Measurements from ENCODE around the gene TRRAP.

TRRAP gene

DNA sequence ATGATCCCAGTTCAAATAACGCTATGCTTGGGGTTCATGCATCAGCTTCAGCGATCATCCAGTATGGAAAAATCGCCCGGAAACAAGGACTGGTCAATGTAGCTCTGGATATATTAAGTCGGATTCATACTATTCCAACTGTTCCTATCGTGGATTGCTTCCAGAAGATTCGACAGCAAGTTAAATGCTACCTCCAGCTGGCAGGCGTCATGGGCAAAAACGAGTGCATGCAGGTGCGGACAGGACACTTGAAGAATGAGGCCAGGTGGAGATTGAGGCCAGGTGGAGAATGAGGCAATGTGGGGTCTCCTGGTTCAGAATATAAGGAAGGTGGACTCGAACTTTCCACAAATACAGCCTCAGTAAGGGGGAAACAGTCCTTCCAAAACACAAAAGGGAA, 105.8 kb downstream of the TRRAP start:
- no peak for DNase-seq (ENCODE audit: low spot score)
- in situ Hi-C loops (cut with MboI; ENCODE audit: low sequenced_read_pairs, unreplicated experiment): no loop called here
- TF ChIP-seq, protein P1, sequence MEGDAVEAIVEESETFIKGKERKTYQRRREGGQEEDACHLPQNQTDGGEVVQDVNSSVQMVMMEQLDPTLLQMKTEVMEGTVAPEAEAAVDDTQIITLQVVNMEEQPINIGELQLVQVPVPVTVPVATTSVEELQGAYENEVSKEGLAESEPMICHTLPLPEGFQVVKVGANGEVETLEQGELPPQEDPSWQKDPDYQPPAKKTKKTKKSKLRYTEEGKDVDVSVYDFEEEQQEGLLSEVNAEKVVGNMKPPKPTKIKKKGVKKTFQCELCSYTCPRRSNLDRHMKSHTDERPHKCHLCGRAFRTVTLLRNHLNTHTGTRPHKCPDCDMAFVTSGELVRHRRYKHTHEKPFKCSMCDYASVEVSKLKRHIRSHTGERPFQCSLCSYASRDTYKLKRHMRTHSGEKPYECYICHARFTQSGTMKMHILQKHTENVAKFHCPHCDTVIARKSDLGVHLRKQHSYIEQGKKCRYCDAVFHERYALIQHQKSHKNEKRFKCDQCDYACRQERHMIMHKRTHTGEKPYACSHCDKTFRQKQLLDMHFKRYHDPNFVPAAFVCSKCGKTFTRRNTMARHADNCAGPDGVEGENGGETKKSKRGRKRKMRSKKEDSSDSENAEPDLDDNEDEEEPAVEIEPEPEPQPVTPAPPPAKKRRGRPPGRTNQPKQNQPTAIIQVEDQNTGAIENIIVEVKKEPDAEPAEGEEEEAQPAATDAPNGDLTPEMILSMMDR (IDR thresholded peaks at IDR 0.05; ENCODE audit: borderline replicate concordance, control extremely low read depth, extremely low read depth, insufficient read depth, missing control alignments): no peak

DNA sequence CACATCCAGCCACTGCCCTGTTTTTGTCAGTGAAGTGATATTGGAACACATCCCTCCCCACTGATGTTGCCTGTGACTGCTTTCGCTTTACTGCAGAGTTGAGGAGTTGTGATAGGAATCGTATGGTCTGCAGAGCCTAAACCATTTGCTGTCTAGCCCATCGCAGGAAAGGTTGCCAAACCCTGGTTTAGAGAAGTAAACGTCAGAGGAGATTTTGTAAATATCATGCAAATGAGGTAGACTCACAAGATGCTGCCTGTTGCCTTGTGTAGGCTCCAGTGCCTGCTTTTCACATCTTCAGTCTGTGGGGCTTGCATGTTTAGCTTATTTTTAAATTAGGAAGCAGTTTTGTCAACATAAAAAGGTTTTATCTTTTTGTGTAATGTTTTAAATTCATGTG, 107.1 kb downstream of the TRRAP start:
- TF ChIP-seq, protein P1 (IDR thresholded peaks at IDR 0.05; ENCODE audit: borderline replicate concordance, control extremely low read depth, extremely low read depth, insufficient read depth, missing control alignments): no peak
- in situ Hi-C loops (cut with MboI; ENCODE audit: low sequenced_read_pairs, unreplicated experiment): no loop called here

DNA sequence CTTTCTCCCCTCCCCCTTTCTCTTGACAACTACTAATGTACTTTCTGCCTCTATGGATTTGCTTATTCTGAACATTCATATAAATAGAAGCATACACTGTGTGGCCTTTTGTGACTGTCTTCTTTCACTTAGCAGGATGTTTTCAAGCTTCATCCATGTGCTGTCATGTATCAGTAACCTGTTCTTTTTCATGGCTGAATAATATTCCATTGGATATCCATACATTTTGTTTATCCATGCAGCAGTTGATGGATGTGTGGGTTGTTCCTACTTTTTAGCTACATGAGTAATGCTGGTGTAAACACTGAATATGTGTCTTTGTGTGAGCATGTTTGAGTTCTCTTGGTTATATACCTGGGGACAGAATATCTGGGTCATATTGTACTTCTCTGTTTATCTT, 107.6 kb downstream of the TRRAP start:
- TF ChIP-seq, protein P1 (IDR thresholded peaks at IDR 0.05; ENCODE audit: borderline replicate concordance, control extremely low read depth, extremely low read depth, insufficient read depth, missing control alignments): no peak
- in situ Hi-C loops (cut with MboI; ENCODE audit: low sequenced_read_pairs, unreplicated experiment): no loop called here
- no peak for DNase-seq (ENCODE audit: low spot score)

More for the DNA sequence above, 107.1 kb downstream of the TRRAP start:
- no peak for DNase-seq (ENCODE audit: low spot score)

DNA sequence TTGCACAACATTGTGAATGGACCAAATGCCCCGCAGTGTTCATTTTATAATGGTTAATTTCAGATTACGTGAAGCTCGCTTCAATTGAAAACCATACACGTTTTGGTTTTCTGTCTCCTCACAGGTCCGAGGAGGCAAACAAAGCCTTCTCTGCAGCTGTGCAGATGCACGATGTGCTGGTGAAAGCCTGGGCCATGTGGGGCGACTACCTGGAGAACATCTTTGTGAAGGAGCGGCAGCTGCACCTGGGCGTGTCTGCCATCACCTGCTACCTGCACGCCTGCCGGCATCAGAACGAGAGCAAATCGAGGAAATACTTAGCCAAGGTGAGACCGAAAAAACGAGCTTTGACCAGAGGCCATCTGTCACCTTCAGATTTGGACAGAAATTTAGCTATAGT, 110.3 kb downstream of the TRRAP start:
- no peak for DNase-seq (ENCODE audit: low spot score)
- in situ Hi-C loops (cut with MboI; ENCODE audit: low sequenced_read_pairs, unreplicated experiment): no loop called here
- TF ChIP-seq, protein P1 (IDR thresholded peaks at IDR 0.05; ENCODE audit: borderline replicate concordance, control extremely low read depth, extremely low read depth, insufficient read depth, missing control alignments): no peak

DNA sequence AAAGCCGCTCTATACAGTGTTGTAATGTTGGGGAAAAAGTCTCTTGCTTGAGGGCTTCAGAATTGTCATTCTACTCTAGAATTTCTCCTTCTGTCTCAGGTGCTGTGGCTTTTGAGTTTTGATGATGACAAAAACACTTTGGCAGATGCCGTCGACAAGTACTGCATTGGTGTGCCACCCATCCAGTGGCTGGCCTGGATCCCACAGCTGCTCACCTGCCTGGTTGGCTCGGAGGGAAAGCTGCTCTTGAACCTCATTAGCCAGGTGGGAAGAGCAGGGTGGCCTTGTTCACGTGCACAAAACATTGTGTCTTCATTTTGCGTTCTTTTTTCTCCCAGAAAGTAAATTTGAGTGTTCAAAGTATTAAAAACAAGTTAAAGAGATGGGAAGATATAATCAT, 112.0 kb downstream of the TRRAP start:
- TF ChIP-seq, protein P1 (IDR thresholded peaks at IDR 0.05; ENCODE audit: borderline replicate concordance, control extremely low read depth, extremely low read depth, insufficient read depth, missing control alignments): no peak
- in situ Hi-C loops (cut with MboI; ENCODE audit: low sequenced_read_pairs, unreplicated experiment): no loop called here
- no peak for DNase-seq (ENCODE audit: low spot score)

DNA sequence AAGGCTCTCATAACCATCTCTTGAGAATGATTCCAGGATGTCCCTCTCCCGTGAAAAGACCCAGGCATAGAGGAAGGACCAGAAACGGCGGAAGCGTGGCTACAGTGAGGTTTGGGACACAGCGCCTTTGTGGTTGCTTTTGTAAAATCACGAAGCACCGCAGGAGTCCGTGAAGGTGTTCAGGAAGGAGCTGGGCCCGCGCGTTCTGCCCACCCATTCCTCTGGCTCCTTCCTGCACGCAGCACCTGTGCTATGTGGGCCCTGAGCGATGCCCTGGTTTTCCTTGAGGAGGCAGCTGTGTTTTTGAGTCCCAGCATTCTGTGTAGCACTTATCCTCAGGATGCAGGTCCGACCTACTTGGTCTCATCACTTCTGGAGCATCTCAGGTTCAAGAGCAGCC, 112.8 kb downstream of the TRRAP start:
- TF ChIP-seq, protein P1 (IDR thresholded peaks at IDR 0.05; ENCODE audit: borderline replicate concordance, control extremely low read depth, extremely low read depth, insufficient read depth, missing control alignments): no peak
- DNase-seq (ENCODE audit: low spot score): no peak
- in situ Hi-C loops (cut with MboI; ENCODE audit: low sequenced_read_pairs, unreplicated experiment): no loop called here

DNA sequence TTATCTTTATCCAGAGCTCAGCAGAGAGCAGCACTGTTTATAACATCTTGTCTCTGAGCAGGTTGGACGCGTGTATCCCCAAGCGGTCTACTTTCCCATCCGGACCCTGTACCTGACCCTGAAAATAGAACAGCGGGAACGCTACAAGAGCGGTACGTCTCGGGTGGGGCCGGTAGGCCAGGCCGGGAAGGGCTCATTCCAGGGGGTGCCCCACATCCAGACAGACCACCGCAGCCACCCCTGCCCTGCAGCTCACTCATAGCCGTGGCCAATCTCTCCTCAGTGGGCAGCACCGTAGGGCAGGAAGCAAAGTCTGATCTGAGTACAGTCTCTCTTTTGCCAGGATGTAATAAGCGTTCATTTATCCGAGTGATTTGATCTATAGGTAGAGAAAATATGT, 113.7 kb downstream of the TRRAP start:
- no peak for DNase-seq (ENCODE audit: low spot score)
- TF ChIP-seq, protein P1 (IDR thresholded peaks at IDR 0.05; ENCODE audit: borderline replicate concordance, control extremely low read depth, extremely low read depth, insufficient read depth, missing control alignments): no peak
- in situ Hi-C loops (cut with MboI; ENCODE audit: low sequenced_read_pairs, unreplicated experiment): no loop called here
